ENCODE measurements around the gene DGKQ.
"Not testable (repeated sequence)": the region's sequence is repeated elsewhere in the genome, so short reads cannot be mapped to it uniquely, and the experiment has no call there.

The DGKQ gene

GRCh38 chr4:930028-930551 is 43.3 kb downstream of the DGKQ start:
- WGBS, result 82% methylated on average over 3 of the region's 3 CpGs
- no peaks in the 10 kb centered on the region for H3K9me3 ChIP-seq (ENCODE audit: insufficient read depth, low read depth, low read length)
- H3K27ac ChIP-seq (ENCODE audit: low read depth, low read length), result no peak overlapping the region
- H3K27me3 ChIP-seq (ENCODE audit: insufficient read depth, low read length), result peaks cover under 1% of the 10 kb centered on the region; the same call in 1 of the 2 replicates
- H3K9ac ChIP-seq (ENCODE audit: low read depth, low read length), result no peak overlapping the region
- H3K36me3 ChIP-seq (ENCODE audit: insufficient read depth, low read length), result no peaks in the 10 kb centered on the region
- H3K4me1 ChIP-seq (ENCODE audit: insufficient read depth, low read length), result no peaks in the 10 kb centered on the region; the same call in 1 of the 2 replicates
- 0 out of 2 replicates have a peak overlapping the region, but pooled peaks have one; percentile 92 for H3K4me3 ChIP-seq (ENCODE audit: low read length)

- Histone ChIP-seq H3K9me3 (ENCODE audit: insufficient read depth, low read depth, low read length) (no peaks in the 10 kb centered on the region), H3K27me3 (ENCODE audit: insufficient read depth, low read length) (no peaks in the 10 kb centered on the region), H3K4me1 (ENCODE audit: insufficient read depth, low read length) (no peaks in the 10 kb centered on the region; the same call in 1 of the 2 replicates), H3K36me3 (ENCODE audit: insufficient read depth, low read length) (no peaks in the 10 kb centered on the region), H3K27ac (ENCODE audit: low read depth, low read length) (no peak overlapping the region), H3K9ac (ENCODE audit: low read depth, low read length) (no peak overlapping the region), H3K4me3 (ENCODE audit: low read length) (no peak overlapping the region)
- WGBS, result 93% methylated on average over 17 of the region's 17 CpGs
Observed at GRCh38 chr4:929096-929765, 44.1 kb downstream of the DGKQ start.

GRCh38 chr4:927566-927965 is 45.8 kb downstream of the DGKQ start:
- not testable (repeated sequence) for H3K4me3 ChIP-seq (ENCODE audit: low read length); H3K4me1 ChIP-seq (ENCODE audit: insufficient read depth, low read length); H3K27ac ChIP-seq (ENCODE audit: low read depth, low read length); H3K9ac ChIP-seq (ENCODE audit: low read depth, low read length); H3K36me3 ChIP-seq (ENCODE audit: insufficient read depth, low read length); H3K27me3 ChIP-seq (ENCODE audit: insufficient read depth, low read length); H3K9me3 ChIP-seq (ENCODE audit: insufficient read depth, low read depth, low read length)
- WGBS, result 96% methylated on average over 21 of the region's 21 CpGs

- H3K27me3 ChIP-seq (ENCODE audit: insufficient read depth, low read length), result no peaks in the 10 kb centered on the region
- H3K9ac ChIP-seq (ENCODE audit: low read depth, low read length), result no peak overlapping the region
- no peaks in the 10 kb centered on the region for H3K36me3 ChIP-seq (ENCODE audit: insufficient read depth, low read length)
- H3K4me1 ChIP-seq (ENCODE audit: insufficient read depth, low read length), result no peaks in the 10 kb centered on the region; the same call in 1 of the 2 replicates
- no peak overlapping the region for H3K27ac ChIP-seq (ENCODE audit: low read depth, low read length)
- no peaks in the 10 kb centered on the region for H3K9me3 ChIP-seq (ENCODE audit: insufficient read depth, low read depth, low read length)
- no peak overlapping the region for H3K4me3 ChIP-seq (ENCODE audit: low read length)
- WGBS, result 73% methylated on average over 11 of the region's 17 CpGs
Observed at GRCh38 chr4:926538-926937, 46.8 kb downstream of the DGKQ start.

GRCh38 chr4:925771-926500 is 47.4 kb downstream of the DGKQ start:
- H3K27me3 ChIP-seq (ENCODE audit: insufficient read depth, low read length), result no peaks in the 10 kb centered on the region
- H3K4me1 ChIP-seq (ENCODE audit: insufficient read depth, low read length), result no peaks in the 10 kb centered on the region; the same call in 1 of the 2 replicates
- H3K4me3 ChIP-seq (ENCODE audit: low read length), result no peak overlapping the region
- H3K36me3 ChIP-seq (ENCODE audit: insufficient read depth, low read length), result no peaks in the 10 kb centered on the region
- H3K9ac ChIP-seq (ENCODE audit: low read depth, low read length), result no peak overlapping the region
- H3K9me3 ChIP-seq (ENCODE audit: insufficient read depth, low read depth, low read length), result no peaks in the 10 kb centered on the region
- WGBS, result 92% methylated on average over 26 of the region's 26 CpGs
- no peak overlapping the region for H3K27ac ChIP-seq (ENCODE audit: low read depth, low read length)

- Histone ChIP-seq H3K36me3 (ENCODE audit: insufficient read depth, low read length) (no peaks in the 10 kb centered on the region), H3K27me3 (ENCODE audit: insufficient read depth, low read length) (no peaks in the 10 kb centered on the region), H3K4me3 (ENCODE audit: low read length) (no peak overlapping the region), H3K4me1 (ENCODE audit: insufficient read depth, low read length) (no peaks in the 10 kb centered on the region), H3K9me3 (ENCODE audit: insufficient read depth, low read depth, low read length) (no peaks in the 10 kb centered on the region), H3K9ac (ENCODE audit: low read depth, low read length) (no peak overlapping the region), H3K27ac (ENCODE audit: low read depth, low read length) (no peak overlapping the region)
- WGBS, result 88% methylated on average over 9 of the region's 9 CpGs
Observed at GRCh38 chr4:925171-925570, 48.2 kb downstream of the DGKQ start.

- Histone ChIP-seq H3K9me3 (ENCODE audit: insufficient read depth, low read depth, low read length) (no peaks in the 10 kb centered on the region), H3K4me3 (ENCODE audit: low read length) (no peak overlapping the region), H3K4me1 (ENCODE audit: insufficient read depth, low read length) (no peaks in the 10 kb centered on the region), H3K27me3 (ENCODE audit: insufficient read depth, low read length) (no peaks in the 10 kb centered on the region), H3K36me3 (ENCODE audit: insufficient read depth, low read length) (no peaks in the 10 kb centered on the region), H3K9ac (ENCODE audit: low read depth, low read length) (no peak overlapping the region), H3K27ac (ENCODE audit: low read depth, low read length) (no peak overlapping the region)
- whole genome bisulfite sequencing, result 82% methylated on average over 16 of the region's 18 CpGs
Observed at GRCh38 chr4:924107-925096, 49.0 kb downstream of the DGKQ start.

GRCh38 chr4:921830-922331 is 51.5 kb downstream of the DGKQ start:
- no peak overlapping the region for H3K4me3 ChIP-seq (ENCODE audit: low read length)
- no peaks in the 10 kb centered on the region for H3K27me3 ChIP-seq (ENCODE audit: insufficient read depth, low read length)
- H3K4me1 ChIP-seq (ENCODE audit: insufficient read depth, low read length), result no peaks in the 10 kb centered on the region
- H3K9me3 ChIP-seq (ENCODE audit: insufficient read depth, low read depth, low read length), result no peaks in the 10 kb centered on the region
- H3K9ac ChIP-seq (ENCODE audit: low read depth, low read length), result no peak overlapping the region; the same call in 1 of the 2 replicates
- 96% methylated on average over 17 of the region's 17 CpGs for WGBS
- H3K36me3 ChIP-seq (ENCODE audit: insufficient read depth, low read length), result no peaks in the 10 kb centered on the region
- H3K27ac ChIP-seq (ENCODE audit: low read depth, low read length), result no peak overlapping the region

- 90% methylated on average over 15 of the region's 15 CpGs for WGBS
- H3K9ac ChIP-seq (ENCODE audit: low read depth, low read length); H3K4me1 ChIP-seq (ENCODE audit: insufficient read depth, low read length); H3K27me3 ChIP-seq (ENCODE audit: insufficient read depth, low read length); H3K36me3 ChIP-seq (ENCODE audit: insufficient read depth, low read length); H3K4me3 ChIP-seq (ENCODE audit: low read length); H3K27ac ChIP-seq (ENCODE audit: low read depth, low read length); H3K9me3 ChIP-seq (ENCODE audit: insufficient read depth, low read depth, low read length): not testable (repeated sequence)
Observed at GRCh38 chr4:919004-919680, 54.2 kb downstream of the DGKQ start.

- not testable (repeated sequence) for H3K9ac ChIP-seq (ENCODE audit: low read depth, low read length); H3K9me3 ChIP-seq (ENCODE audit: insufficient read depth, low read depth, low read length); H3K36me3 ChIP-seq (ENCODE audit: insufficient read depth, low read length); H3K27ac ChIP-seq (ENCODE audit: low read depth, low read length); H3K27me3 ChIP-seq (ENCODE audit: insufficient read depth, low read length); H3K4me3 ChIP-seq (ENCODE audit: low read length); H3K4me1 ChIP-seq (ENCODE audit: insufficient read depth, low read length)
- WGBS, result 84% methylated on average over 6 of the region's 6 CpGs
Observed at GRCh38 chr4:918591-918990, 54.8 kb downstream of the DGKQ start.
